CD4-positive, CD25-positive, alpha-beta regulatory T cell (primary cell): Measurements from ENCODE around the gene EIF5AL1. TPM values are rescaled to one million over a fixed set of nuclear protein-coding genes. Genes with fewer than 3 reads are reported as not detected.
A peak's percentile ranks its signal among the peaks of the same experiment; 100 is the strongest.
"Not testable (repeated sequence)": the region's sequence is repeated elsewhere in the genome, so short reads cannot be mapped to it uniquely, and the experiment has no call there.

Source experiments
- ATAC-seq, 2 donors: fragments of 150-1000 bp; cut with Tn5 transposase; one replicate each; pipeline ENCODE4 v1.10.0; 2021; ENCODE audit warnings: low read depth in 2 of 2, moderate number of reproducible peaks in 2 of 2, moderate library complexity in 1 of 2
- DNase-seq, 3 donors: peaks; one replicate each; pipeline versions ENCODE4 v3.0.0 to v3.0.0-alpha.2; 2012 to 2022; ENCODE audit warnings: mixed read lengths in 1 of 3
- H3K27ac ChIP-seq: one replicate; pipeline ENCODE4 v1.7.0; 2013; ENCODE audit warnings: mild to moderate bottlenecking, low read length; ENCODE audit not compliant: insufficient read depth, poor library complexity, severe bottlenecking
- H3K27me3 ChIP-seq: one replicate; pipeline ENCODE4 v1.7.0; 2013; ENCODE audit warnings: low read length; ENCODE audit not compliant: control insufficient read depth, insufficient read depth
- H3K36me3 ChIP-seq: one replicate; pipeline ENCODE4 v1.7.0; 2013; ENCODE audit warnings: mild to moderate bottlenecking, low read length, moderate library complexity; ENCODE audit not compliant: control insufficient read depth, insufficient read depth
- H3K4me1 ChIP-seq: 2 replicates; pipeline ENCODE4 v1.7.0; 2013; ENCODE audit warnings: mild to moderate bottlenecking, low read length; ENCODE audit not compliant: insufficient read depth, control insufficient read depth, poor library complexity, severe bottlenecking
- H3K4me3 ChIP-seq: one replicate; pipeline ENCODE4 v1.7.0; 2013; ENCODE audit warnings: low read depth, mild to moderate bottlenecking, low read length, moderate library complexity
- H3K9me3 ChIP-seq, 2 experiments: 1 replicate in 1 of 2; 2 replicates in 1 of 2; pipeline ENCODE4 v1.7.0; 2013; ENCODE audit warnings: low read length in 2 of 2, mild to moderate bottlenecking in 1 of 2, moderate library complexity in 1 of 2; ENCODE audit not compliant: control insufficient read depth in 2 of 2
- H3K27ac Mint-ChIP-seq, 3 donors: one replicate each; pipeline ENCODE4 v1.8.0; 2020 to 2022; ENCODE audit warnings: mild to moderate bottlenecking in 3 of 3, mixed read lengths in 3 of 3, moderate library complexity in 2 of 3
- H3K27me3 Mint-ChIP-seq: one replicate; pipeline ENCODE4 v1.8.0; 2022; ENCODE audit warnings: mild to moderate bottlenecking, mixed read lengths
- H3K36me3 Mint-ChIP-seq: one replicate; pipeline ENCODE4 v1.8.0; 2020; ENCODE audit warnings: mixed read lengths
- H3K4me1 Mint-ChIP-seq, 4 donors: one replicate each; pipeline ENCODE4 v1.8.0; 2020 to 2022; ENCODE audit warnings: mixed read lengths in 4 of 4, mild to moderate bottlenecking in 1 of 4
- H3K4me3 Mint-ChIP-seq, 4 donors: one replicate each; pipeline ENCODE4 v1.8.0; 2020 to 2022; ENCODE audit warnings: mild to moderate bottlenecking in 4 of 4, mixed read lengths in 4 of 4, moderate library complexity in 3 of 4
- H3K9me3 Mint-ChIP-seq, 7 donors: one replicate each; pipeline ENCODE4 v1.8.0; 2020 to 2022; ENCODE audit warnings: mixed read lengths in 7 of 7, mild to moderate bottlenecking in 3 of 7, moderate library complexity in 2 of 7
- polyA plus RNA-seq, 4 donors: library from polyadenylated mRNA; unstranded; fragments of 300-500 nt; fragmentation: Illumina TruSeq; gene quantifications; one replicate each; pipeline ENCODE4 v1.2.3, GENCODE V29; 2021
- total RNA-seq: library from RNA; stranded (reverse); gene quantifications from one replicate; pipeline ENCODE4 v1.2.3, GENCODE V29; 2022

The EIF5AL1 gene
- total and polyA plus RNA-seq, 5 donors from 2014 or later, result 0.11 to 0.45 (median 0.25) TPM; not detected in 1

GRCh38 chr10:79542626-79543025, 30.3 kb downstream of the EIF5AL1 start:
- H3K36me3 Mint-ChIP-seq, result no peaks in the 10 kb centered on the region
- no peaks in the 10 kb centered on the region for H3K9me3 ChIP-seq
- H3K4me3 ChIP-seq, result no peak overlapping the region
- H3K27me3 ChIP-seq, result no peaks in the 10 kb centered on the region
- DNase-seq (peak in 1 of 3 donors; percentile 64), ATAC-seq (peak in 1 of 2 donors; percentile 37)
- no peaks in the 10 kb centered on the region for H3K27me3 Mint-ChIP-seq
- peak overlapping the region in 2 of 3 donors; percentile 16 to 38 for H3K27ac Mint-ChIP-seq
- H3K4me1 ChIP-seq, result peaks cover 4% of the 10 kb centered on the region
- H3K9me3 Mint-ChIP-seq, result peaks cover 0 to 5% (median 0%) of the 10 kb centered on the region in 7 donors
- H3K27ac ChIP-seq, result no peak overlapping the region
- H3K36me3 ChIP-seq, result no peaks in the 10 kb centered on the region
- peaks cover 8 to 28% (median 18%) of the 10 kb centered on the region in 4 donors for H3K4me1 Mint-ChIP-seq
- H3K4me3 Mint-ChIP-seq, result peak overlapping the region in 2 of 4 donors; percentile 8 to 54

- H3K4me3 ChIP-seq, H3K27me3 Mint-ChIP-seq, H3K27ac Mint-ChIP-seq, H3K36me3 Mint-ChIP-seq, H3K9me3 Mint-ChIP-seq, H3K36me3 ChIP-seq, H3K4me3 Mint-ChIP-seq, H3K9me3 ChIP-seq, DNase-seq, H3K27me3 ChIP-seq, ATAC-seq, H3K27ac ChIP-seq: not testable (repeated sequence)
- H3K4me1 ChIP-seq, result peaks cover 11% of the 10 kb centered on the region
- peaks cover 14 to 44% (median 28%) of the 10 kb centered on the region in 4 donors for H3K4me1 Mint-ChIP-seq
Observed at GRCh38 chr10:79544408-79544807, 32.1 kb downstream of the EIF5AL1 start.

- not testable (repeated sequence) for H3K9me3 Mint-ChIP-seq, H3K4me3 ChIP-seq, H3K27ac Mint-ChIP-seq, H3K27me3 Mint-ChIP-seq, H3K9me3 ChIP-seq, H3K36me3 Mint-ChIP-seq, H3K27me3 ChIP-seq, ATAC-seq, H3K4me3 Mint-ChIP-seq, H3K27ac ChIP-seq, DNase-seq, H3K36me3 ChIP-seq
- peaks cover 14 to 47% (median 29%) of the 10 kb centered on the region in 4 donors for H3K4me1 Mint-ChIP-seq
- peaks cover 11% of the 10 kb centered on the region for H3K4me1 ChIP-seq
Observed at GRCh38 chr10:79544926-79545659, 32.8 kb downstream of the EIF5AL1 start.

- not testable (repeated sequence) for H3K27ac ChIP-seq, H3K27me3 ChIP-seq, H3K36me3 Mint-ChIP-seq, H3K4me3 ChIP-seq, H3K9me3 ChIP-seq, H3K9me3 Mint-ChIP-seq, H3K36me3 ChIP-seq, H3K27me3 Mint-ChIP-seq, ATAC-seq
- H3K27ac Mint-ChIP-seq, result peak overlapping the region; percentile 16 to 93 (median 48)
- peak in 1 of 3 donors; percentile 64 for DNase-seq
- H3K4me1 Mint-ChIP-seq, result peaks cover 14 to 44% (median 31%) of the 10 kb centered on the region in 4 donors
- H3K4me3 Mint-ChIP-seq, result peak overlapping the region in 1 of 4 donors; percentile 8
- peaks cover 11% of the 10 kb centered on the region for H3K4me1 ChIP-seq
Observed at GRCh38 chr10:79547128-79547527, 34.8 kb downstream of the EIF5AL1 start.

GRCh38 chr10:79547973-79548372, 35.6 kb downstream of the EIF5AL1 start:
- H3K4me3 ChIP-seq, result peak overlapping the region; percentile 32
- no peaks in the 10 kb centered on the region for H3K9me3 ChIP-seq
- no peaks in the 10 kb centered on the region for H3K27me3 ChIP-seq
- Mint-ChIP-seq H3K4me1 (peaks cover 14 to 41% (median 26%) of the 10 kb centered on the region in 4 donors), H3K36me3 (no peaks in the 10 kb centered on the region), H3K4me3 (peak overlapping the region in 3 of 4 donors; percentile 2 to 66 (median 59)), H3K9me3 (peaks cover 0 to 5% (median 0%) of the 10 kb centered on the region in 7 donors), H3K27me3 (no peaks in the 10 kb centered on the region), H3K27ac (peak overlapping the region; percentile 6 to 85 (median 16))
- peaks cover 7% of the 10 kb centered on the region for H3K4me1 ChIP-seq
- H3K36me3 ChIP-seq, result no peaks in the 10 kb centered on the region
- peak in 1 of 3 donors; percentile 91 for DNase-seq
- H3K27ac ChIP-seq, result no peak overlapping the region
- peak; percentile 63 to 75 for ATAC-seq

- no peaks in the 10 kb centered on the region for H3K36me3 ChIP-seq
- H3K4me1 ChIP-seq, result peaks cover 7% of the 10 kb centered on the region
- peak overlapping the region in 1 of 3 donors; percentile 65 for H3K27ac Mint-ChIP-seq
- no peak overlapping the region for H3K4me3 Mint-ChIP-seq
- H3K9me3 Mint-ChIP-seq, result no peaks in the 10 kb centered on the region
- H3K27me3 ChIP-seq, result no peaks in the 10 kb centered on the region
- no peaks in the 10 kb centered on the region for H3K36me3 Mint-ChIP-seq
- H3K27me3 Mint-ChIP-seq, result peaks cover 5% of the 10 kb centered on the region
- no peak overlapping the region for H3K4me3 ChIP-seq
- DNase-seq (no peak), ATAC-seq (no peak)
- H3K9me3 ChIP-seq, result no peaks in the 10 kb centered on the region
- no peak overlapping the region for H3K27ac ChIP-seq
- peaks cover 9 to 35% (median 19%) of the 10 kb centered on the region in 4 donors for H3K4me1 Mint-ChIP-seq
Observed at GRCh38 chr10:79552143-79552542, 39.8 kb downstream of the EIF5AL1 start.

GRCh38 chr10:79555354-79556309, 43.3 kb downstream of the EIF5AL1 start:
- Histone ChIP-seq H3K36me3 (no peaks in the 10 kb centered on the region), H3K27me3 (no peaks in the 10 kb centered on the region), H3K9me3 (no peaks in the 10 kb centered on the region), H3K4me1 (no peaks in the 10 kb centered on the region), H3K4me3 (no peak overlapping the region), H3K27ac (no peak overlapping the region)
- Mint-ChIP-seq H3K4me1 (peaks cover 0 to 9% (median 1%) of the 10 kb centered on the region in 4 donors), H3K36me3 (no peaks in the 10 kb centered on the region), H3K27me3 (peaks cover 9% of the 10 kb centered on the region), H3K9me3 (no peaks in the 10 kb centered on the region), H3K27ac (no peak overlapping the region), H3K4me3 (no peak overlapping the region)
- ATAC-seq (no peak), DNase-seq (no peak)
